Islet precursor cell (in vitro differentiated cells): Measurements from ENCODE around the gene NMD3.
A peak's percentile ranks its signal among the peaks of the same experiment; 100 is the strongest.
"Not testable (repeated sequence)": the region's sequence is repeated elsewhere in the genome, so short reads cannot be mapped to it uniquely, and the experiment has no call there.

ENCODE experiments used
- DNase-seq: peaks from one replicate; pipeline ENCODE4 v3.0.0-alpha.2; 2018

Gene NMD3

DNA sequence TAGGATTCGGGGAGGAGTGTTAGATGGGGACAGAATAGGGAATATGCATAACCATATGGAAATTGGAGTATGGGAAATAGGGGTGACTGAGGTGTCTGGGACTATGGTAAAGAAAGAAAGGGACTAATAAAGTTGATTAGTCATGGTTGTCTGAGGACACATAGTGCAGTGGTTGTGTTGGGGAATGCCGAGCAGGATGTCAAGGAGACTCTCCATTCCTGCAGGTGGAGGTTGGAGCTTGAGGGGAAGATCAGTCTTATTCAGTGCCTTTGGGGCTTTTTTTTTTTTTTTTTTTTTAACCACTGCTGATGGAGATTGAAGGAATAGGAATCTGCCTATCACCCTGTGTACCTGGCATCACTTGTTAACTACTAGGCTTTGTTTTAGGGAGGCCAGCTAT lies 10.8 kb downstream of the NMD3 start:
- peak; percentile 63 for DNase-seq

GRCh38 chr3:161233557-161233956 lies 12.4 kb downstream of the NMD3 start:
- DNase-seq = no peak

GRCh38 chr3:161236240-161236639 lies 15.1 kb downstream of the NMD3 start:
- DNase-seq = no peak

- no peak for DNase-seq
Measured at GRCh38 chr3:161239700-161240099, 18.6 kb downstream of the NMD3 start.

DNA sequence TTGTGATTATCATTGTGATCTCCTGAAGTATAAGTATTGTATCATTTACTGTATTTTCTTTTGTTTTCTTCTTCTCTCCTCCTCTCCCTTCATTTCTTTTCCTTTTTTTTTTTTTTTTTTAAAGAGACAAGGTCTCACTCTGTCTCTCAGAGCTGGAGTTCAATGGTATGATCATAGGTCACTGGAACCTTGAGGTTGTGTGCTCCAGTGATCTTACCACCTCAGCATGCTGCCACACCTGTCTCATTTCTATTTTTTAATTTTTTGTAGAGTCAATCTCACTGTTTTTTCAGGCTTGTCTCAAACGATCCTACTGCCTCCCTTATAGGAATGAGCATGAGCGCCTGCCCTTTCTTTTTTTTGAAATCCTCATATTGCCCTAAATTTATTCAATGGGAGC lies 23.4 kb downstream of the NMD3 start:
- DNase-seq = no peak

DNA sequence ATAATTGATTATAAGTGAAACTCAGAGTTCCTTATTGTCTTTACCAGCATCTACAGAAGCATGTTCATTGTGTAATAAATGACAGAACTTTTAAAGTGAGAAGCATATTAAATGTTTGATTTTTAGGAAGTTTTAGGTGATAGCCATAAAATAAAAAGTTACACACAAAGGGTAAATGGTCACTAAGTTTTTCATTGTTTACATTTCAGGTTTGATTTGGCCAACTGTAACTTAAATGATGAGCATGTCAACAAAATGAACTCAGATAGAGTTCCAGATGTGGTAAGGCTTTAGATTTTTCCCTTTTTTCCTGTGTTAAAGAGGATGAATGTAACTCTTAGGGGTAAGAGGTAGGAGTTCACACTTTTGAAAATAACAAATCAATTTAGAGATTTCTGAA lies 25.9 kb downstream of the NMD3 start:
- no peak for DNase-seq

DNA sequence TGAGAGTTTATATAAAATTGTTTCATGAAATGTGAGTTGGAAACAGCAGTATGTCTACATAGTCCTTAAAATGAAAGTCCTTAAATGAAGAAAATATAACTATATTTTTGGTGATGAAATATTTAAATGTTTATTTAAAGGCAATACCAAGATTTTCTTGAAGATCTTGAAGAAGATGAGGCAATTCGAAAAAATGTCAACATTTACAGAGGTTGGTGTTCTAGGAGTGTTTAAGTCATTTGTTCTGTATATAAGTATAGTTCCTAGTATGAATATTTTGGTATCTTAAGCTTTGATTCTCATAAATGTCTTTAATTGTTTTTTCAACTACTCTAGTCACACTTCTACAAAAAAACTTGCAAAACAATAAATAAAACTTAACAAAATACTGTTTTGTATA lies 29.0 kb downstream of the NMD3 start:
- DNase-seq = no peak

DNA sequence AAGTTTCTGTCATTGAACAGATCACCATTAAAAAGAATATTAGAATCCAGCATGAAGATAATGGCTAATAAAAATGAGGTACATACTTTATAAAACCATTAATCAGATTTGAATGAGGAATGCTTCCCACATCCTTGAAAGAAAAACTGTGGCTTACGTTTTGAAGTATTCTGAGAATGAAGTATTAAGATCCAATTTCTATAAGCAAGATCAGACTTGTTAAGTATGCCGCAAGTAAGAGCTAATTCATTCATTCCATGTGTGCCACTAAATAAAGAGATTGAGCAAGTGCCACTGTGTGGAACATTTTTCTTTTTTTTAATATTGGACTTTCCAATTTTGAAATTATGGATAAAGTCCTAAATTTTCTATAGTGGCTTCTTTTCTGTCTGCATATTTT lies 30.6 kb downstream of the NMD3 start:
- DNase-seq = no peak

DNA sequence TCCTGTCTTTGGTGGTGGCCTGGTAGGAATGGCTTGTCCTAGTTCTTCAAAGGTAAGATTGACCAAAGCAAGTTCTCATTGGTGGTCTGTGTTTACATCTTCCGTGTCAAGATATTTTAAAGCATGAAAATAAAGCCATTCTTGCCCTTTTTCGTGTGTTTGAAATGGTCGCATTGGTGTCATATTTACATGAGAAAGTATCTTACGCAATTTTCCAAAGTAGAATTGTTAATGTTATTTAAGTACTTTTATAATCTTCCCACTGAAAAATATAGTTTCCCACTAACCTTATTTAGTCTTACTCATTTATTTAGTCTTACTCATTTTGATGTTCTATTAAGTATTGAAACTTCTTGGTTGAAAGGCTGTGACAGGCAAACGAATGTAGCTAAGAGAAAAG lies 31.0 kb downstream of the NMD3 start:
- DNase-seq = no peak

- no peak for DNase-seq
Measured at GRCh38 chr3:161253711-161254110, 32.6 kb downstream of the NMD3 start.

DNA sequence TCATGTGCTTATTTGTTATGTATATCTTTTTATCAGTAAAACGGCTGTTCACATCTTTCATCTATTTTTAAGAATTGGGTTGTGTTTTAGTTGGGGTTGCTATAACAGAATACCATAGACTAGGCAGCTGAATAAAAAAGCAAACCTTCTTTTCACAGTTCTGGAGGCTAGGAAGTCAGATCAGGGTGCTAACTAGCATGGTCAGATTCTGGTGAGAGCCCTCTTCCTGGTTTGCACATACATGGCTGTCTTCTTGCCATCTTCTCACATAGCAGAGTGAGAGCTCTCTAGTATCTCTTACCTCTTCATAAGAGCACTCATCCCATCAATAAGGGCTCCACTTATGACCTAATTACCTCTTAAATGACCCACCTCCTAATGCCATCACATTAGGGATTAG lies 33.8 kb downstream of the NMD3 start:
- no peak for DNase-seq

DNA sequence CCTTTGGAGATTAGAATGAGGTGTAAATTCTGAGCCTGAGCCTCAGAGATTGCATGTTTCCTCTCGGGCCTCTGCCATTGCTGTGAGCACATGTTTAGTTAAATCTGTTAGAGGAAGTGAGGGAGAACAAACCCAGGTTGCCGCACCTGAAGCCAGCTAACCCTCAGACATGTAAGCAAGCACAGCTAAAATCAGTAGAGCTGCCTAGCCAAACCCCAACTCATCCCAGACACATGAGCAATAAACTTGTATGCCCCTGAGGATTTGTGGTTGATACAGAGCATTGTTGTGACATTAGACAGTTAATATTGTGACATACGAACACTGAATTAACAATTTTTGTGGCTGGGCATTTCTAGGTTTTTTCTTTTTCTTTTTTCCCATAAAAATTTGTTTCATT lies 41.9 kb downstream of the NMD3 start:
- no peak for DNase-seq

DNA sequence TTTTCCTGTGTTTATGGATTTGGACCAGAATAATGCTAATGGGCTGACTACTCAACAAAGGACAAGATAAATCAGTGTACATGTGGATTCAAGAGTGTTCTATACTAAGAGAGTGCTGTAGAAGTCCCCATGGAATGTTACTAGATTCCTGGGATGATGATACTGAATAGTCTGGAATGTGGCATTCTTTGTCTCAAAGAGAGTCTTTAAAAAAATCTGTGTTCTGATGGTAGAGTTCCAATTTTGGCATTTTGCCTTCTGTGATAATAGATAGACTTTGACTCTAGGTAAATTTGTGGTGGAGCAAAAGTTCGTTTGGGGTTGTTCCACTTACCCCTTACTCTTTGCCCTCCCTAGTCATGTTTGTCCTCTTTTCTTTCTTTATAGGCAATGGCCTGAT lies 43.7 kb downstream of the NMD3 start:
- no peak for DNase-seq

- no peak for DNase-seq
Measured at GRCh38 chr3:161265916-161266571, 44.9 kb downstream of the NMD3 start.

DNA sequence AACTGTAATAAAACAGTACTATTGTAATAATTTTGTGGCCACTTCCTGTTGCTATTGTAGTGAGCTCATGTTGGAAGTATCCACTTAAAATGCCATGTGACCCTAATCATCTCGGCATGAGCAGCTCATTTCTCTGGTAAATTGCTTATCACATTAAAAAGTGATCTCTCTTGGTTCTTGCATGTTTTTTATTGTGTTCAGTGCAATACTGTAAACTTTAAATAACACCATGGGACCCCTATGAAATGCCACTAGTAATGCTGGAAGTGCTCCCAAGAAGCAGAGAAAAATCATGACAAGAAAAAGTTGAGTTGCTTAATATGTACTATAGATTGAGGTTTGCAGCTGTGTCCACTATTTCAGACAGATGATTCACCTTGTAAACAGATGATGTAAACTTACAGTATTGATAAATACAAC lies 45.6 kb downstream of the NMD3 start:
- DNase-seq = no peak

DNA sequence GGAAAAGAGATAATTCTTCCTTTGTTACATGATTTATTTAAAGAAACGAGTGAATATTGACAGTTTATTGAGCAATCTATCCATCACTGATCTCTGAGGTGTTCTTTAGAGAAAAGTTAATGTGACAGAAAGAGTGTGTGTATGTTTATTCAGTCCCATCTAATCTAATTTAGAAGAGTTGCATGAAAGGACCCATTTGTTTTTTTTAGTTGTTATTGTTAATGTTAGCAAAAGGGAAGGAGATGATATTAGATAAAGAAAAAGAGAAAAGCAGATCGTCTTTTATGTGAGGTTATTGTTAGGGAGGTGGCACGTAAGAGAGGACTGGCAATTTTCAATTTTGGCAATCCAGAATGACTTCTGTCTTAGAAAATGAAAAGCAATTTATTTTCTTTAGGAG lies 46.5 kb downstream of the NMD3 start:
- no peak for DNase-seq

DNA sequence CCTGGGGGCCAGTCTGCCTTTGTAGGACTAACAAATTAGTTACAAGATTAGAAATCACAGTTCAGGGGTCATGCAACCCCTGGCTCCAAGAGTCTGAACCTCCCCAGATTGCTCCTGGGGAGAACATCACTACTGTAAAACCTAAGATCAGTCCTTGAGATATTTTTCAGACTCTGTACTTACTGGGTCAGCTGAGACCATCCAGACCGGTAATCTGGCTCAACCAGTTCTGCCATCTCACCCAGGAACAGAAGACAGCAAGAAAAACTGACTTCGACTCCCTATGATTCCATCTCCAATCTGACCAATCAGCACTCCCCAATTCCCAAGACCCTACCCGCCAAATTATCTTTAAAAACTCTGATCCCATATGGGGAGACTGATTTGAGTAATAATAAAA lies 47.5 kb downstream of the NMD3 start:
- DNase-seq = peak; percentile 70

DNA sequence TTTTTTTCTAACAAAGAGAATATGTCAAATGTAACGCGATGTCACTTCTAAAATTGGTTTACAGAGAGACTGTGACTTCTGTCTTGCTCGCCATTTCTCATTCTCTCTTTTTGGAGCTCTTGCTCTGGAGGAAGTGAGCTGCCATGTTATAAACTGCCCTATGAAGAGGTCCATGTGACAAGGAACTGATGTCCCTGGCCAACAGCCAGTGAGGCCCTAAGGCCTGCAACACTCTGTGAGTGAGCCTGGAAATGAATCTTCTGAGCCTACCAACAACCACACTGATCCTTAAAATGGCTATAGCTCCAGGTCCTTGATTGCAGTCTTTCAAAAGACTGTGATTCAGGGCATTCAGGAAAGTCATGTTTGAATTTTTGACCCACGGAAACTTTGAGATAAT lies 49.9 kb downstream of the NMD3 start:
- DNase-seq = no peak

DNA sequence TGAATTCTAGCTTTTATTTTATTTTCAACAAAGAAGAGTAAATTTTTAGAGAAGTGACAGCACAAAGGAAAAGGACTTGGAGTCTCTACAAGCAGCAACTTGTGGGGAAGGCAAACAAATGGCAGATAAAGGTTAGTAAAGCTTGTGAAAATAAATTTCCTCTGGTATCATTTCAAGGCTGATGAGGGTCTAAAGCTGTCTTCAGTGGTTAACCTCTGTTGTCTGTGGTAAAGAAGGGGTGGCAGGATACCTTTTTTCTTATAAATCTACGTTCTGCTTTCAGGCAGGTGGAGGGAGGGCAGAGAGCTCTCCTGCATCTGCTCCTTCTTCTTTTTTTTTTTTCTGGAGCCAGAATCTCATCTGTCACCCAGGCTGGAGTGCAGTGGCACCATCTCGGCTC lies 50.5 kb downstream of the NMD3 start:
- DNase-seq = no peak

GRCh38 chr3:161272524-161272923 lies 51.4 kb downstream of the NMD3 start:
- DNase-seq = no peak

DNA sequence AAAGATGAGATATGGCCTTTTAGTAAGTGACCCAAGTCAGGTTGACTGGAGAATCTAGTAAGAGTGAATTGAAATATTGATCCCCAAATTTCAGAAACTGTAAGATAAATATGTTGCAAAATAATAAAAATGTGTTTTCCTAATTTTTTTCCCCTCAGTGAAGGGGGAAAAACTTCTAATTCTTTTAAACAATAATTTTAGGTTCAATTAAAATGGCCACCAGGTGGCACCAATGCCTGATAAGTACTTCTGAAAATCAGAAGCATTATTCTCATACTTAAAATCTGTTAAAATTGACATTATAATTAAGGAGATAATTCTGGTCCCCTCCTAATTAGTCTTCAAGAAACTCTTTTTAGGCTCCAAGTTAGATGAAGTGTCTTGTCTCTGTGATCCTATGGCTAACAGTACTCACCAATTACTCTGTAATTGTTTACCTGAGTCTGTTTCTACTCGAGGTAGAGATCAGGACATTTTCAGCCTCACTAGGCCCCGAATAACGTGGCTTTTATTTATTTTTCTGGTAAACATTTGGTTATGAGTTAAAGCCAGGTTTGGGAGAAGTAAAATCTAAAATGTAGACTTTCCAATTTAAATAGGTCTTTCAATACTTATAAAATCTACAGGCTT lies 52.6 kb downstream of the NMD3 start:
- DNase-seq = no peak

GRCh38 chr3:161274691-161275298 lies 53.7 kb downstream of the NMD3 start:
- DNase-seq = no peak

GRCh38 chr3:161275919-161276318 lies 54.8 kb downstream of the NMD3 start:
- DNase-seq = no peak

GRCh38 chr3:161282387-161282786 lies 61.3 kb downstream of the NMD3 start:
- DNase-seq = not testable (repeated sequence)

DNA sequence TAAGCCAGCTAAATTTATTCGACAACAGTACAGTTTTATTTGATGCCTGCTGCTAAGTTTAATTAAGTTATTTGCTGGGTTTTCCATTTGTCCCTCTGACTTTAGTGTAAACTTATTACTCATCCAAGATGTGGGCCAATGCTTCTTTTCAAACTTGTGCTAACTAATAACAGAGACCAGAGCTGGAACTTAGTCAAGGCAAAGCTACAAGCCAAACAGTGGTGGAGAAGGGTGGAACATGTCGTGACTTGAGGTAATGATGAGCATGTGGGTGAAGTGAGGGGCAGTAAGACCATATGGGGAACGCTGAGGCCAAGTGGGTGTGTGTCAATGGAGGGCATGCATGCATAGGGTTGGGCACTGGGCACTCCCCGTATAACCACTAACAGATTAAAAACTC lies 63.9 kb downstream of the NMD3 start:
- no peak for DNase-seq
